GM12878 (cell line): ENCODE results near the gene RNF34. TPM values are rescaled to one million over a fixed set of nuclear protein-coding genes. Genes with fewer than 3 reads are reported as not detected.

Experiments
- ATF7 ChIP-seq: fragments of 450-650 bp; IDR thresholded peaks from 2 replicates; pipeline ENCODE4 v1.6.1; 2016; ENCODE audit warnings: low read depth, mild to moderate bottlenecking
- BACH1 ChIP-seq: fragments of 450-650 bp; IDR thresholded peaks from 2 replicates; pipeline ENCODE4 v1.6.1; 2017; ENCODE audit warnings: mild to moderate bottlenecking, borderline replicate concordance
- BRCA1 ChIP-seq: IDR thresholded peaks from 2 replicates; pipeline ENCODE4 v1.6.1; 2011; ENCODE audit warnings: low read depth, low read length, improper control_type of control experiment
- CHD1 ChIP-seq: IDR thresholded peaks from 2 replicates; pipeline ENCODE4 v1.6.1; 2012; ENCODE audit warnings: low read depth, low read length, improper control_type of control experiment
- CREB1 ChIP-seq: IDR thresholded peaks from 2 replicates; pipeline ENCODE4 v1.6.1; 2012; ENCODE audit warnings: low read depth, mild to moderate bottlenecking, inconsistent platforms
- EGR1 ChIP-seq, 2 experiments: IDR thresholded peaks; 1 replicate in 1 of 2; 2 replicates in 1 of 2; pipeline ENCODE4 v1.6.1; 2011 to 2012; ENCODE audit warnings: low read depth in 2 of 2, low read length in 2 of 2, borderline replicate concordance in 1 of 2, mild to moderate bottlenecking in 1 of 2, moderate library complexity in 1 of 2
- ELK1 ChIP-seq: IDR thresholded peaks from 2 replicates; pipeline ENCODE4 v1.6.1; 2012; ENCODE audit warnings: low read depth, low read length, improper control_type of control experiment
- FOS ChIP-seq: IDR thresholded peaks from 3 replicates; pipeline ENCODE4 v1.6.1; 2011; ENCODE audit warnings: borderline replicate concordance; ENCODE audit not compliant: insufficient read length; ENCODE audit errors: extremely low read depth
- HSF1 ChIP-seq: fragments of 150-350 bp; IDR thresholded peaks from 2 replicates; pipeline ENCODE4 v1.6.1; 2014; ENCODE audit warnings: mild to moderate bottlenecking, low read depth, low read length
- KAT2A ChIP-seq: conservative IDR thresholded peaks from 2 replicates; pipeline ENCODE4 v1.6.1; 2011; ENCODE audit warnings: low read depth, low read length; ENCODE audit not compliant: control insufficient read depth
- MEF2B ChIP-seq: fragments of 450-650 bp; IDR thresholded peaks from 2 replicates; pipeline ENCODE4 v1.6.1; 2018; ENCODE audit warnings: mild to moderate bottlenecking, moderate library complexity; ENCODE audit not compliant: partially characterized antibody, poor library complexity, severe bottlenecking
- MTA2 ChIP-seq: fragments of 450-650 bp; IDR thresholded peaks from 2 replicates; pipeline ENCODE4 v1.6.1; 2016; ENCODE audit warnings: low read depth, mild to moderate bottlenecking, moderate library complexity
- PAX5 ChIP-seq: IDR thresholded peaks from 2 replicates; pipeline ENCODE4 v1.6.1; 2011; ENCODE audit warnings: low read depth, low read length, borderline replicate concordance
- PAX8 ChIP-seq: fragments of 450-650 bp; IDR thresholded peaks from 2 replicates; pipeline ENCODE4 v1.6.1; 2017; ENCODE audit warnings: mild to moderate bottlenecking, moderate library complexity
- POLR2AphosphoS5 ChIP-seq: IDR thresholded peaks from 2 replicates; pipeline ENCODE4 v1.6.1; 2011; ENCODE audit warnings: mild to moderate bottlenecking, low read length, inconsistent platforms
- RBBP5 ChIP-seq: fragments of 200-600 bp; sonication (generic); conservative IDR thresholded peaks from 2 replicates; pipeline ENCODE4 v1.6.1; 2016
- RUNX3 ChIP-seq: IDR thresholded peaks from 2 replicates; pipeline ENCODE4 v1.6.1; 2012; ENCODE audit warnings: low read length, inconsistent platforms
- SMC3 ChIP-seq: IDR thresholded peaks from 2 replicates; pipeline ENCODE4 v1.6.1; 2011; ENCODE audit warnings: low read length, improper control_type of control experiment, borderline replicate concordance
- SREBF1 ChIP-seq: IDR thresholded peaks from 2 replicates; pipeline ENCODE4 v1.6.1; 2012; ENCODE audit warnings: mild to moderate bottlenecking, low read length
- SUZ12 ChIP-seq: fragments of 200-600 bp; sonication (generic); IDR thresholded peaks from one replicate; pipeline ENCODE4 v1.6.1; 2018; ENCODE audit warnings: antibody characterized with exemption, mild to moderate bottlenecking; ENCODE audit not compliant: unreplicated experiment
- TBL1XR1 ChIP-seq: IDR thresholded peaks from 2 replicates; pipeline ENCODE4 v1.6.1; 2012; ENCODE audit warnings: low read depth, low read length, improper control_type of control experiment
- TCF12 ChIP-seq: IDR thresholded peaks from 2 replicates; pipeline ENCODE4 v1.6.1; 2011; ENCODE audit warnings: low read depth, mild to moderate bottlenecking, low read length
- USF1 ChIP-seq: IDR thresholded peaks from 2 replicates; pipeline ENCODE4 v1.6.1; 2011; ENCODE audit warnings: borderline replicate concordance, low read depth, mild to moderate bottlenecking, moderate library complexity, mixed read lengths, low read length; ENCODE audit not compliant: insufficient read depth; ENCODE audit errors: extremely low read length
- ZBTB33 ChIP-seq: fragments of 450-650 bp; IDR thresholded peaks from 2 replicates; pipeline ENCODE4 v1.6.1; 2017; ENCODE audit warnings: mild to moderate bottlenecking
- ZNF384 ChIP-seq: IDR thresholded peaks from 2 replicates; pipeline ENCODE4 v1.6.1; 2012; ENCODE audit warnings: low read depth, mild to moderate bottlenecking, low read length, improper control_type of control experiment, borderline replicate concordance
- ZNF622 ChIP-seq: fragments of 450-650 bp; IDR thresholded peaks from 2 replicates; pipeline ENCODE4 v1.6.1; 2017; ENCODE audit warnings: mild to moderate bottlenecking, inconsistent platforms
- polyA plus RNA-seq, 11 experiments: library from polyadenylated mRNA; depleted of rRNA in 4 of 11; unstranded in 6 of 11; stranded (reverse) in 5 of 11; fragments of >200 nt; fragmentation: Nextera tagmentation in 4 of 11; fragmentation: Illumina TruSeq in 1 of 11; extraction: Ambion mirVana in 4 of 11; extraction: Trizol in 1 of 11; gene quantifications; 1 replicate in 1 of 11; 2 replicates in 10 of 11; pipeline versions ENCODE4 v1.2.1 to v1.2.3, GENCODE V29; 2011 to 2016; ENCODE audit warnings: inconsistent platforms in 2 of 11, missing spikeins in 2 of 11, low read depth in 1 of 11
- total RNA-seq, 4 experiments: library from RNA; depleted of rRNA in 3 of 4; stranded (reverse); fragments of >200 nt in 3 of 4; fragmentation: Illumina TruSeq in 1 of 4; extraction: Trizol in 1 of 4; gene quantifications; 2 replicates each; pipeline versions ENCODE4 v1.2.1 to v1.2.3, GENCODE V29; 2013 to 2021

Gene RNF34
- total and polyA plus RNA-seq, 10 of the 15 experiments (the other 5 are each of a cell fraction or from before 2014, with no cell fraction given) = 63.6 to 199 (median 115) TPM

- TF ChIP-seq ZBTB33 (no peak), ZNF384 (no peak), HSF1 (no peak), TCF12 (peak; percentile 22; the same call in 1 of the 2 replicates), TBL1XR1 (no peak; the same call in 1 of the 2 replicates), CREB1 (peak; percentile 93), SREBF1 (no peak), RUNX3 (peak; percentile 79), FOS (peak; percentile 81), ATF7 (peak; percentile 76), POLR2AphosphoS5 (peak; percentile 96), SUZ12 (no peak), ELK1 (peak; percentile 53; the same call in 1 of the 2 replicates), MEF2B (no peak), SMC3 (no peak), BRCA1 (no peak; the same call in none of the 2 replicates), EGR1 (IDR thresholded peaks at IDR 0.05; ENCODE audit: borderline replicate concordance in 1 of 2, low read depth in 2 of 2, low read length in 2 of 2) (peak in 1 of 2 experiments; percentile 55; a peak in 2 of 3 replicates), RBBP5 (no peak), BACH1 (peak; percentile 90), USF1 (peak; percentile 94), CHD1 (no peak), PAX8 (no peak), KAT2A (no peak), MTA2 (no peak), PAX5 (peak; percentile 13; the same call in 1 of the 2 replicates), ZNF622 (no peak)
Measured at GRCh38 chr12:121351820-121352681, 47.9 kb upstream of the RNF34 start, which contains the start of gene ANAPC5 (continued).
